Measurements from ENCODE around the gene EXOC1. TPM values are rescaled to one million over a fixed set of nuclear protein-coding genes. Genes with fewer than 3 reads are reported as not detected.
A peak's percentile ranks its signal among the peaks of the same experiment; 100 is the strongest.

EXOC1 gene
- total and polyA plus RNA-seq, 5 experiments from 2014 or later: 5.8 to 41.9 (median 14.6) TPM

GRCh38 chr4:55941881-55942396 lies 88.5 kb downstream of the EXOC1 start:
- no peak overlapping the region for H3K4me3 Mint-ChIP-seq
- H3K27ac Mint-ChIP-seq: no peak overlapping the region

GRCh38 chr4:55947254-55947882 lies 93.9 kb downstream of the EXOC1 start:
- Mint-ChIP-seq H3K4me1 (peaks cover 26 to 52% (median 38%) of the 10 kb centered on the region in 4 donors), H3K9me3 (peaks cover 0 to 12% (median 0%) of the 10 kb centered on the region in 9 donors), H3K27me3 (no peaks in the 10 kb centered on the region), H3K4me3 (peak overlapping the region; percentile 82 to 99 (median 90)), H3K27ac (peak overlapping the region; percentile 85 to 98 (median 96)), H3K36me3 (peaks cover 5 to 6% (median 5%) of the 10 kb centered on the region in 3 donors)
- POLR2A ChIA-PET: interaction anchor here (0.6 to 3.5 kb wide), 10 partner anchors 10 to 1060 kb away, joined by 3 to 19 read pairs (median 8); partner anchors contain the start of genes AASDH, NOA1, PAICS and POLR2B
- ATAC-seq (peak; percentile 0 to 4), DNase-seq (peak in 2 of 10 donors; percentile 7 to 18)

More at GRCh38 chr4:55941881-55942396, 88.5 kb downstream of the EXOC1 start:
- peaks cover 11 to 56% (median 27%) of the 10 kb centered on the region in 9 donors for H3K9me3 Mint-ChIP-seq
- H3K36me3 Mint-ChIP-seq: peaks cover 27 to 40% (median 36%) of the 10 kb centered on the region in 3 donors
- peaks cover 0 to 20% (median 6%) of the 10 kb centered on the region in 4 donors for H3K4me1 Mint-ChIP-seq
- POLR2A ChIA-PET: interaction anchor here (0.6 kb wide), 1 partner anchor 53 kb away, joined by 3 read pairs; no protein-coding TSS in a partner anchor
- ATAC-seq: no peak
- no peak for DNase-seq
- H3K27me3 Mint-ChIP-seq: no peaks in the 10 kb centered on the region

GRCh38 chr4:55947912-55948725 lies 94.7 kb downstream of the EXOC1 start:
- peaks cover 26 to 56% (median 39%) of the 10 kb centered on the region in 4 donors for H3K4me1 Mint-ChIP-seq
- peak overlapping the region; percentile 85 to 98 (median 96) for H3K27ac Mint-ChIP-seq
- peak; percentile 17 to 79 (median 52) for DNase-seq
- ATAC-seq: peak; percentile 57 to 71
- H3K36me3 Mint-ChIP-seq: peaks cover 5 to 13% (median 6%) of the 10 kb centered on the region in 3 donors
- H3K4me3 Mint-ChIP-seq: peak overlapping the region; percentile 82 to 99 (median 90)
- H3K27me3 Mint-ChIP-seq: no peaks in the 10 kb centered on the region
- H3K9me3 Mint-ChIP-seq: peaks cover 0 to 12% (median 0%) of the 10 kb centered on the region in 9 donors
- POLR2A ChIA-PET: interaction anchor here (0.6 to 3.5 kb wide), 18 partner anchors 9 to 1030 kb away, joined by 3 to 19 read pairs (median 4); partner anchors contain the start of genes AASDH, NOA1, PAICS and POLR2B

GRCh38 chr4:55948726-55949481 lies 95.5 kb downstream of the EXOC1 start, which contains the start of gene CEP135:
Gene CEP135, plus strand, starts transcription at chr4:55948945. Its CDS starts 3,186 bp downstream, at chr4:55952131.
- ATAC-seq (peak; percentile 69 to 78), DNase-seq (peak; percentile 83 to 94 (median 90))
- Mint-ChIP-seq H3K27me3 (no peaks in the 10 kb centered on the region), H3K4me1 (peaks cover 26 to 56% (median 39%) of the 10 kb centered on the region in 4 donors), H3K9me3 (peaks cover 0 to 12% (median 0%) of the 10 kb centered on the region in 9 donors), H3K4me3 (peak within 1 kb of the TSS; percentile 82 to 99 (median 92)), H3K27ac (peak within 1 kb of the TSS; percentile 91 to 98 (median 96)), H3K36me3 (peaks cover 6 to 20% (median 6%) of the 10 kb centered on the region in 3 donors)
- POLR2A ChIA-PET: interaction anchor here (0.5 to 3.5 kb wide), 19 partner anchors 8 to 1033 kb away, joined by 3 to 19 read pairs (median 4); partner anchors contain the start of genes AASDH, NOA1, PAICS and POLR2B

GRCh38 chr4:55949482-55949802 lies 96.0 kb downstream of the EXOC1 start:
- H3K27me3 Mint-ChIP-seq: no peaks in the 10 kb centered on the region
- peaks cover 26 to 56% (median 39%) of the 10 kb centered on the region in 4 donors for H3K4me1 Mint-ChIP-seq
- H3K4me3 Mint-ChIP-seq: peak overlapping the region; percentile 82 to 99 (median 90)
- ATAC-seq: no peak
- H3K36me3 Mint-ChIP-seq: peaks cover 4 to 25% (median 9%) of the 10 kb centered on the region in 3 donors
- peak overlapping the region; percentile 88 to 97 (median 94) for H3K27ac Mint-ChIP-seq
- H3K9me3 Mint-ChIP-seq: peaks cover 0 to 7% (median 0%) of the 10 kb centered on the region in 9 donors
- POLR2A ChIA-PET: interaction anchor here (0.5 to 3.5 kb wide), 10 partner anchors 15 to 1032 kb away, joined by 3 to 19 read pairs (median 6); partner anchors contain the start of genes AASDH, NOA1, PAICS and POLR2B
- DNase-seq: peak in 1 of 10 donors; percentile 48

GRCh38 chr4:55951191-55951922 lies 97.9 kb downstream of the EXOC1 start:
- POLR2A ChIA-PET: no interaction called here
- DNase-seq (no peak), ATAC-seq (no peak)
- H3K36me3 Mint-ChIP-seq: peaks cover 8 to 41% (median 14%) of the 10 kb centered on the region in 3 donors
- H3K4me1 Mint-ChIP-seq: peaks cover 23 to 45% (median 40%) of the 10 kb centered on the region in 4 donors
- no peaks in the 10 kb centered on the region for H3K27me3 Mint-ChIP-seq
- H3K4me3 Mint-ChIP-seq: no peak overlapping the region
- H3K27ac Mint-ChIP-seq: peak overlapping the region in 3 of 10 donors; percentile 6 to 91 (median 28)
- no peaks in the 10 kb centered on the region for H3K9me3 Mint-ChIP-seq

Other genes with a start within 250 kb of the EXOC1 start
- gene NMU, start 217.3 kb upstream of the EXOC1 start, total RNA-seq: not detected
- not detected for gene NMU, start 217.3 kb upstream of the EXOC1 start, polyA plus RNA-seq
- not detected for gene EXOC1L, start 33.9 kb upstream of the EXOC1 start, total RNA-seq
- gene EXOC1L, start 33.9 kb upstream of the EXOC1 start, polyA plus RNA-seq: not detected
- gene CEP135, start 95.3 kb downstream of the EXOC1 start, total RNA-seq: 10 to 100 TPM; 25.9 to 31.5 TPM
- gene CEP135, start 95.3 kb downstream of the EXOC1 start, polyA plus RNA-seq: 10 to 100 TPM in 1 of 3 donors, 1 to 10 TPM in 2; 7.9 to 13.8 (median 8.3) TPM

All from naive thymus-derived CD8-positive, alpha-beta T cell (primary cell).